Panc1 (cell line): Measurements from ENCODE around the gene ADAMTSL3. TPM values are rescaled to one million over a fixed set of nuclear protein-coding genes. Genes with fewer than 3 reads are reported as not detected.

Experiments used
- ATAC-seq: fragments of 200-7000 bp; cut with Tn5 transposase; 2 replicates; pipeline ENCODE4 v1.9.1; 2020; ENCODE audit warnings: mild to moderate bottlenecking, moderate library complexity
- BruUV-seq: library from RNA; stranded (reverse); fragments of 400-500 nt; replicated peaks from 2 replicates; lab custom pipeline; 2021; lab: Mats Ljungman, UMichigan
- CTCF ChIA-PET: fragments of 300-600 bp; sonication (Branson Sonifier 250); formaldehyde crosslinking; loops from one replicate; lab custom pipeline; 2022; ENCODE audit warnings: antibody characterized with exemption; lab: Charles Lee
- POLR2A ChIA-PET: fragments of 300-600 bp; sonication (Branson Sonifier 250); formaldehyde crosslinking; loops from one replicate; lab custom pipeline; 2022; ENCODE audit warnings: antibody characterized with exemption; lab: Charles Lee
- DNase-seq: peaks from one replicate; pipeline ENCODE4 v3.0.0-alpha.2; 2010; ENCODE audit warnings: low read depth, low spot score
- H3K27ac ChIP-seq: 2 replicates; pipeline ENCODE4 v1.5.1; 2011; ENCODE audit warnings: mild to moderate bottlenecking, low read length, inconsistent platforms
- H3K27me3 ChIP-seq: fragments of 200-500 bp; sonication (Bioruptor generic); 2 replicates; pipeline ENCODE4 v1.6.0; 2014; ENCODE audit warnings: low read length, inconsistent platforms; ENCODE audit not compliant: control insufficient read depth, insufficient read depth
- H3K36me3 ChIP-seq: fragments of 200-500 bp; sonication (Bioruptor generic); 2 replicates; pipeline ENCODE4 v1.5.1; 2014; ENCODE audit warnings: inconsistent platforms, mild to moderate bottlenecking, low read length, moderate library complexity; ENCODE audit not compliant: control insufficient read depth, insufficient read depth
- H3K4me1 ChIP-seq: 2 replicates; pipeline ENCODE4 v1.5.1; 2011; ENCODE audit warnings: inconsistent platforms, mild to moderate bottlenecking, low read length, moderate library complexity; ENCODE audit not compliant: control insufficient read depth, insufficient read depth
- H3K4me3 ChIP-seq, 2 experiments: 2 replicates each; pipeline ENCODE4 v1.5.1; 2011 to 2012; ENCODE audit warnings: low read depth in 2 of 2, low read length in 2 of 2, mild to moderate bottlenecking in 2 of 2, inconsistent platforms in 1 of 2, moderate library complexity in 1 of 2
- H3K9me3 ChIP-seq: fragments of 200-500 bp; sonication (Bioruptor generic); 2 replicates; pipeline ENCODE4 v1.5.1; 2014; ENCODE audit warnings: low read depth, mild to moderate bottlenecking, inconsistent platforms, low read length, moderate library complexity; ENCODE audit not compliant: control insufficient read depth, insufficient read depth
- POLR2AphosphoS5 ChIP-seq: IDR thresholded peaks from 2 replicates; pipeline ENCODE4 v1.6.1; 2012; ENCODE audit warnings: mild to moderate bottlenecking, low read depth, low read length, moderate library complexity
- SIN3A ChIP-seq: IDR thresholded peaks from 2 replicates; pipeline ENCODE4 v1.6.1; 2012; ENCODE audit warnings: low read depth, mild to moderate bottlenecking, low read length, moderate library complexity, borderline replicate concordance; ENCODE audit not compliant: insufficient read depth
- TCF7L2 ChIP-seq: IDR thresholded peaks from 2 replicates; pipeline ENCODE4 v1.6.1; 2011; ENCODE audit warnings: mild to moderate bottlenecking, low read depth, low read length, inconsistent platforms
- in situ Hi-C: cut with HindIII; loops from 2 replicates; pipeline ENCODE4 v1.10.0; 2016; ENCODE audit warnings: low sequenced_read_pairs, low pct_unique_long_range_greater_than_20kb
- intact Hi-C: fragments of 100-400 bp; cut with micrococcal nuclease; formaldehyde crosslinking; loops from one replicate; pipeline ENCODE4 v1.10.0; 2022; ENCODE audit not compliant: unreplicated experiment
- total RNA-seq: library from RNA; stranded (reverse); gene quantifications from one replicate; pipeline ENCODE4 v1.2.1, GENCODE V29; 2021; ENCODE audit not compliant: unreplicated experiment
- TF ChIP-seq, protein P1 (sequence below): fragments of 450-650 bp; IDR thresholded peaks from 2 replicates; pipeline ENCODE4 v1.5.1; 2017; ENCODE audit warnings: mild to moderate bottlenecking
- TF ChIP-seq, protein P2 (sequence below), 2 experiments: IDR thresholded peaks; 2 replicates each; pipeline ENCODE4 v1.6.1; 2011 to 2012; ENCODE audit warnings: low read depth in 2 of 2, control low read depth in 1 of 2, low read length in 1 of 2, mild to moderate bottlenecking in 1 of 2, moderate library complexity in 1 of 2; ENCODE audit not compliant: insufficient read depth in 1 of 2

Gene ADAMTSL3
- total RNA-seq, 1 experiment from 2014 or later: not detected

DNA sequence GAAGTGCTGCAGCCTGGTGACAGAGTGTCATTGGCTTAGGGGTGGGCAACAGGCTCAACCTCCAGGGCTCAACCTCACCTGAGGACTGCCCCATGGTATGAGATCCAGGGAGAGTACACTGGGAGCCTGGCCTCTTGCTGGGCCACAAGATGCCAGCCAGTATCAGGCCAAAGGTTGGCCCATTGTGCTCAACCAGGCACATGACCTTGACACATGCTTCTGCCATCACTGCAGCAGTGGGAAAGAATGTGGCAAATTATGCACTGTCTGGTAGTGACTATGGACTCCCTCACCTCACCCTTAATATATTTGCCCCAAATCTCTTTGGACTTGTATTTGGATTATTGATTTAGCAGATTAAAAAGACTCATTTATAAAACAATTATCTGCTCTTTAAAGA lies 347.7 kb downstream of the ADAMTSL3 start:
- H3K27ac ChIP-seq: no peak overlapping the region
- H3K4me1 ChIP-seq: no peaks in the 10 kb centered on the region
- no TSS peak for BruUV-seq
- in situ Hi-C loops: no loop called here
- H3K4me3 ChIP-seq: no peak overlapping the region
- TF ChIP-seq, protein P1, sequence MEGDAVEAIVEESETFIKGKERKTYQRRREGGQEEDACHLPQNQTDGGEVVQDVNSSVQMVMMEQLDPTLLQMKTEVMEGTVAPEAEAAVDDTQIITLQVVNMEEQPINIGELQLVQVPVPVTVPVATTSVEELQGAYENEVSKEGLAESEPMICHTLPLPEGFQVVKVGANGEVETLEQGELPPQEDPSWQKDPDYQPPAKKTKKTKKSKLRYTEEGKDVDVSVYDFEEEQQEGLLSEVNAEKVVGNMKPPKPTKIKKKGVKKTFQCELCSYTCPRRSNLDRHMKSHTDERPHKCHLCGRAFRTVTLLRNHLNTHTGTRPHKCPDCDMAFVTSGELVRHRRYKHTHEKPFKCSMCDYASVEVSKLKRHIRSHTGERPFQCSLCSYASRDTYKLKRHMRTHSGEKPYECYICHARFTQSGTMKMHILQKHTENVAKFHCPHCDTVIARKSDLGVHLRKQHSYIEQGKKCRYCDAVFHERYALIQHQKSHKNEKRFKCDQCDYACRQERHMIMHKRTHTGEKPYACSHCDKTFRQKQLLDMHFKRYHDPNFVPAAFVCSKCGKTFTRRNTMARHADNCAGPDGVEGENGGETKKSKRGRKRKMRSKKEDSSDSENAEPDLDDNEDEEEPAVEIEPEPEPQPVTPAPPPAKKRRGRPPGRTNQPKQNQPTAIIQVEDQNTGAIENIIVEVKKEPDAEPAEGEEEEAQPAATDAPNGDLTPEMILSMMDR: no peak
- TF ChIP-seq SIN3A (no peak), POLR2AphosphoS5 (no peak), TCF7L2 (no peak)
- TF ChIP-seq, protein P2, sequence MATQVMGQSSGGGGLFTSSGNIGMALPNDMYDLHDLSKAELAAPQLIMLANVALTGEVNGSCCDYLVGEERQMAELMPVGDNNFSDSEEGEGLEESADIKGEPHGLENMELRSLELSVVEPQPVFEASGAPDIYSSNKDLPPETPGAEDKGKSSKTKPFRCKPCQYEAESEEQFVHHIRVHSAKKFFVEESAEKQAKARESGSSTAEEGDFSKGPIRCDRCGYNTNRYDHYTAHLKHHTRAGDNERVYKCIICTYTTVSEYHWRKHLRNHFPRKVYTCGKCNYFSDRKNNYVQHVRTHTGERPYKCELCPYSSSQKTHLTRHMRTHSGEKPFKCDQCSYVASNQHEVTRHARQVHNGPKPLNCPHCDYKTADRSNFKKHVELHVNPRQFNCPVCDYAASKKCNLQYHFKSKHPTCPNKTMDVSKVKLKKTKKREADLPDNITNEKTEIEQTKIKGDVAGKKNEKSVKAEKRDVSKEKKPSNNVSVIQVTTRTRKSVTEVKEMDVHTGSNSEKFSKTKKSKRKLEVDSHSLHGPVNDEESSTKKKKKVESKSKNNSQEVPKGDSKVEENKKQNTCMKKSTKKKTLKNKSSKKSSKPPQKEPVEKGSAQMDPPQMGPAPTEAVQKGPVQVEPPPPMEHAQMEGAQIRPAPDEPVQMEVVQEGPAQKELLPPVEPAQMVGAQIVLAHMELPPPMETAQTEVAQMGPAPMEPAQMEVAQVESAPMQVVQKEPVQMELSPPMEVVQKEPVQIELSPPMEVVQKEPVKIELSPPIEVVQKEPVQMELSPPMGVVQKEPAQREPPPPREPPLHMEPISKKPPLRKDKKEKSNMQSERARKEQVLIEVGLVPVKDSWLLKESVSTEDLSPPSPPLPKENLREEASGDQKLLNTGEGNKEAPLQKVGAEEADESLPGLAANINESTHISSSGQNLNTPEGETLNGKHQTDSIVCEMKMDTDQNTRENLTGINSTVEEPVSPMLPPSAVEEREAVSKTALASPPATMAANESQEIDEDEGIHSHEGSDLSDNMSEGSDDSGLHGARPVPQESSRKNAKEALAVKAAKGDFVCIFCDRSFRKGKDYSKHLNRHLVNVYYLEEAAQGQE (IDR thresholded peaks at IDR 0.05; ENCODE audit: insufficient read depth in 1 of 2, low read depth in 2 of 2, low read length in 1 of 2): no peak
- H3K9me3 ChIP-seq: no peaks in the 10 kb centered on the region
- no peaks in the 10 kb centered on the region for H3K36me3 ChIP-seq
- no peak for DNase-seq
- intact Hi-C loops: no loop called here
- ChIA-PET POLR2A (no interaction called here), CTCF (no interaction called here)
- ATAC-seq: no peak
- no peaks in the 10 kb centered on the region for H3K27me3 ChIP-seq

DNA sequence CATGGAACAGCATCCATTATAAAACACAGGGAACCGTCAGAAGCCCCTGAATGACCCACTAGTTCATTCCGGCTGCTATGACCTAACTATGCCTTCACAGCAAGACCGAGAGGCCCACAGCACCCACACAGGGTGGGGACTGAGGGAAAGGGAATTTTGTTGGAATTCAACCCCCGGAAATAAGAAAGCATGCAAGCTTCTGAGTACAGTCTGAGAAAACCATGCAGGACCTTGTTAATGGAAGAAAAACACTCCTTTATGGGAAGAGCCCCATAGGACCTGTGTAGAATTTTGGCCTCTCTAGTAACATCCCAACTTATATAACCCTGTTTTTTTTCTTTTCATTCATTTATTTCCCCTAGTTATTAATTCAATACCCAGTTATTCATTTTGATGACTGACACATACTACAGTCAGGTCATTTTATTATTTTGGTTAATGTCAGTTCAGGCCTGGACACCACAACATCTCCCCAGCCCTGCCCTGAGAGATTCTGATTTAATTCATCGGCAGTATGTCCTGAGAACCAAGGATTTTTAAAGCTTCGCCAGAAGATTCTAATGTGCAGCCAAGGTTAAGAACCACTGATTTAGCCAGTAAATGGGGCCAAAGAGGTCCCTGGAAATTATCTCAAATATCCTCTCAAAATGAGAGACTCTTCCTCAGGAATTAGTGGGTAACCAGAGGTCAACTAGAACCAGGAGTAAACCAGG lies 350.0 kb downstream of the ADAMTSL3 start:
- no TSS peak for BruUV-seq
- no peaks in the 10 kb centered on the region for H3K9me3 ChIP-seq
- in situ Hi-C loops: no loop called here
- no peaks in the 10 kb centered on the region for H3K36me3 ChIP-seq
- no peaks in the 10 kb centered on the region for H3K4me1 ChIP-seq
- H3K4me3 ChIP-seq: no peak overlapping the region
- no peak for DNase-seq
- POLR2A ChIA-PET: no interaction called here
- intact Hi-C loops: no loop called here
- CTCF ChIA-PET: no interaction called here
- no peak for ATAC-seq
- H3K27ac ChIP-seq: no peak overlapping the region
- TF ChIP-seq SIN3A (no peak), TCF7L2 (no peak), POLR2AphosphoS5 (no peak)
- TF ChIP-seq, protein P1: no peak
- TF ChIP-seq, protein P2 (IDR thresholded peaks at IDR 0.05; ENCODE audit: insufficient read depth in 1 of 2, low read depth in 2 of 2, low read length in 1 of 2): no peak
- H3K27me3 ChIP-seq: no peaks in the 10 kb centered on the region
